LNCaP clone FGC (cell line): ENCODE measurements around the gene GLDC.

Source experiments
- DNase-seq: peaks from one replicate; pipeline ENCODE4 v3.0.0-alpha.2; 2011; ENCODE audit warnings: low read depth
- H3K4me3 ChIP-seq: 2 replicates; pipeline ENCODE4 v1.5.1; 2011; ENCODE audit warnings: mild to moderate bottlenecking, low read depth, low read length, control low read depth
- CTCF ChIP-seq: IDR thresholded peaks from 2 replicates; pipeline ENCODE4 v1.5.1; 2012; ENCODE audit warnings: mild to moderate bottlenecking; ENCODE audit not compliant: control insufficient read depth, insufficient read depth; ENCODE audit errors: extremely low read depth

The GLDC gene

DNA sequence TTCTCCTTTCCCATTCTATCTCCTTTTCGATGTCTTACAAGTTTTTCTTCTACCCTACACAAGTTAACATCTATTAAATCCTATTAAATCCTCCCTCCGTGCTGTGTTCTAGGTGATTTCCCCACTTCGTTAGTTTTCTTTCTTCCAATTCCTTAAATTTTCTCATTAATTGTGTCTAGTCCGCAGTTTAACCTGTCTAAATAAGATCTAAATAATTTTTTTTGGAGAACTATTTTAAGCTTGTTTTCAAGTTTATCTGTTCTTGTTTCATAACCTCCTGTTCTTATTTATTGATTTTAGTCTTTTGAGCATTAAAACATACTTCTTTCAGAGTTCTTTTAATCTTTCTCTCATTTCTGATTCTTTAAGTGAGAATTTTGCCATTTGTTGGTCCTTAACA lies 123.3 kb downstream of the GLDC start:
- no peak for TF ChIP-seq CTCF
- no peak overlapping the region for H3K4me3 ChIP-seq

GRCh38 chr9:6512085-6512657 lies 133.4 kb downstream of the GLDC start:
- H3K4me3 ChIP-seq, result no peak overlapping the region
- DNase-seq, result no peak
- no peak for TF ChIP-seq CTCF

More for the DNA sequence above, 123.3 kb downstream of the GLDC start:
- DNase-seq, result no peak

GRCh38 chr9:6506571-6506970 lies 139.0 kb downstream of the GLDC start:
- no peak for TF ChIP-seq CTCF
- no peak overlapping the region for H3K4me3 ChIP-seq
- DNase-seq, result no peak

GRCh38 chr9:6502399-6502798 lies 143.1 kb downstream of the GLDC start:
- H3K4me3 ChIP-seq, result no peak overlapping the region
- TF ChIP-seq CTCF, result no peak

GRCh38 chr9:6501526-6502210 lies 143.9 kb downstream of the GLDC start:
- no peak overlapping the region for H3K4me3 ChIP-seq
- DNase-seq, result no peak
- no peak for TF ChIP-seq CTCF

More at GRCh38 chr9:6502399-6502798, 143.1 kb downstream of the GLDC start:
- DNase-seq, result peak; percentile 48

DNA sequence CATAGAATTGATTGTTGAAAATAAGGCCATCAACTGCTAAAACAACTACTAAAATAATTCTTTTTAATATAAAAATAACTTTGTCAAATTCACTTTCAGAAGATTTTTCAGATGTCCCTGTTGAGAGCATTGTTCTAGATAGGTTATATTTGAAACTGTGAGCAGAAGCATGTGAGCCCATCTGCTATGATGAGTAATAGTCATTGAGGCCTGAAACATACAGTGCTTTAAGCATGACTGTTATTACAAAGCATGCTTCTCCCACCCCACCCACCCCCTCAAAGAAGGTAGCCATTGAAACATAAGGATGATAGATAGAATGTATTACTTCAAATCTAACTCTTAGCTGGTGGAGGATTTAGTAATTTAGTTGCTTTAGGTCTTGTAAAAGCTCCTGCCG lies 146.5 kb downstream of the GLDC start:
- no peak for TF ChIP-seq CTCF
- no peak for DNase-seq
- no peak overlapping the region for H3K4me3 ChIP-seq

- H3K4me3 ChIP-seq, result no peak overlapping the region
- no peak for DNase-seq
- TF ChIP-seq CTCF, result no peak
These were observed 150.1 kb downstream of the GLDC start for GRCh38 chr9:6495466-6495865.
